ENCODE measurements around the gene FSCN2.

DNA sequence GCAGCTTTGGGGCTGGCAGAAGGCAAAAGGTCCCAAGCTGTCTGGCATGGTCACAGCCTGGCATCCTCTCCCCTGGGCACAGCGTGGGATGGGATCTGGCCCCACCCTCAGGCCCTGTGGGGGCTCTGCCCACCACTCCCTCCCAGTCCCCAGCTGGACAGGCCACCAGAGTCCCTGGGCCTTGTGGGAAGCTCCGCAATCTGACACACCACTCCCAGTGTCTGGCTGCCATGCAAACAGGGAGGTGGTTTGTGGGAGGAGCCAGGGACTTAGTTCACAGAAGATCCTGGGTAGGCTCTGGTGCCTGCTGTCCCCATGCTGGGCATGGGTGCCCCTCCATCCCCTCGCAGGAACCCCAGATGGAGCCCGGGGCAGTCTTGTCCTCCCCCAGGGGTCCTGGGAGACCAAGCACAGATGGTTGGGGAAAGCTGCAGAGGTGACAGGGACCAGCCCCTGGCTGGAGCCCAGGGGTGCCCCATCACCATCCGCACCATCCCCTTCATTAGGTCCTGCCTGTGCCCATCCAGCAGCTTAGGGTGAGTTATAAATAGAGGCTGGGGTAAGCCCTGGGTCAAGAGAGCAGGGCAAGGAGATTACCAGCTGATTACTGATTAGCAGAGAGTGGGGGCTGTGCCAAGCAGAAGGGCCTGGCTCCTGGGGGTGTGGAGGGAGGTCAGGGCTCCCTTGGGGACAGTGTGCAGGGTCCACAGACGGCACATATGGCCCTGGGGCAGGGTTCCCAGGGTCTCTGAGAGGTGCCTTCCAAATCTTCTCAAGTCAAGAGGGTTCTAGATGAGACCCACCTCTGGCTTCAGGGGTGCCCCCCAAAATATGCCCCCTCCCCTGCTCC lies 6.2 kb downstream of the FSCN2 start:
- TF ChIP-seq POLR2A (IDR thresholded peaks at IDR 0.05), result no peak
- TF ChIP-seq EP300 (IDR thresholded peaks at IDR 0.05), result no peak
- TF ChIP-seq, protein P1, sequence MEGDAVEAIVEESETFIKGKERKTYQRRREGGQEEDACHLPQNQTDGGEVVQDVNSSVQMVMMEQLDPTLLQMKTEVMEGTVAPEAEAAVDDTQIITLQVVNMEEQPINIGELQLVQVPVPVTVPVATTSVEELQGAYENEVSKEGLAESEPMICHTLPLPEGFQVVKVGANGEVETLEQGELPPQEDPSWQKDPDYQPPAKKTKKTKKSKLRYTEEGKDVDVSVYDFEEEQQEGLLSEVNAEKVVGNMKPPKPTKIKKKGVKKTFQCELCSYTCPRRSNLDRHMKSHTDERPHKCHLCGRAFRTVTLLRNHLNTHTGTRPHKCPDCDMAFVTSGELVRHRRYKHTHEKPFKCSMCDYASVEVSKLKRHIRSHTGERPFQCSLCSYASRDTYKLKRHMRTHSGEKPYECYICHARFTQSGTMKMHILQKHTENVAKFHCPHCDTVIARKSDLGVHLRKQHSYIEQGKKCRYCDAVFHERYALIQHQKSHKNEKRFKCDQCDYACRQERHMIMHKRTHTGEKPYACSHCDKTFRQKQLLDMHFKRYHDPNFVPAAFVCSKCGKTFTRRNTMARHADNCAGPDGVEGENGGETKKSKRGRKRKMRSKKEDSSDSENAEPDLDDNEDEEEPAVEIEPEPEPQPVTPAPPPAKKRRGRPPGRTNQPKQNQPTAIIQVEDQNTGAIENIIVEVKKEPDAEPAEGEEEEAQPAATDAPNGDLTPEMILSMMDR (IDR thresholded peaks at IDR 0.05), result no peak
